ENCODE results near the gene PCYT1A. TPM values are rescaled to one million over a fixed set of nuclear protein-coding genes. Genes with fewer than 3 reads are reported as not detected.
"Not testable (repeated sequence)": the region's sequence is repeated elsewhere in the genome, so short reads cannot be mapped to it uniquely, and the experiment has no call there.

The PCYT1A gene
- total RNA-seq, 1 experiment from 2014 or later = 63.8 TPM

GRCh38 chr3:196321162-196321561 lies 33.6 kb upstream of the PCYT1A start:
- no peaks in the 10 kb centered on the region for H3F3A ChIP-seq (ENCODE audit: low read length, unreplicated experiment)
- no peaks in the 10 kb centered on the region for H3K9me2 ChIP-seq (replicated peaks; ENCODE audit: low read length)
- no peaks in the 10 kb centered on the region for H3K36me3 ChIP-seq (ENCODE audit: low read depth, low read length)
- H3K4me1 ChIP-seq (ENCODE audit: insufficient read depth, low read length) = peaks cover 4% of the 10 kb centered on the region; the same call in 1 of the 2 replicates
- ATAC-seq (no peak), DNase-seq (no peak)
- no peak overlapping the region for H3K9ac ChIP-seq (ENCODE audit: low read length)
- no peaks in the 10 kb centered on the region for H4K20me1 ChIP-seq (ENCODE audit: low read length)
- H3K27me3 ChIP-seq (ENCODE audit: low read length) = no peaks in the 10 kb centered on the region
- no TSS peak for BruUV-seq (replicated peaks)
- no peak for TF ChIP-seq EZH2 (IDR thresholded peaks at IDR 0.05; ENCODE audit: low read length, unreplicated experiment)
- TF ChIP-seq CTCF (conservative IDR thresholded peaks at IDR 0.05; ENCODE audit: low read depth, low read length) = no peak
- H3K79me2 ChIP-seq (ENCODE audit: low read length) = peaks cover 15% of the 10 kb centered on the region
- ChIA-PET POLR2A (ENCODE audit: unreplicated experiment) (no interaction called here), CTCF (no interaction called here)
- no peak overlapping the region for H3K4me2 ChIP-seq (ENCODE audit: low read length)
- intact Hi-C loops (cut with micrococcal nuclease) = no loop called here
- no peak overlapping the region for H2AFZ ChIP-seq (ENCODE audit: low read length)
- H3K27ac ChIP-seq (ENCODE audit: low read length) = no peak overlapping the region
- H3K9me3 ChIP-seq (ENCODE audit: low read length) = no peaks in the 10 kb centered on the region
- H3K4me3 ChIP-seq (ENCODE audit: low read length) = no peak overlapping the region

- no peaks in the 10 kb centered on the region for H3F3A ChIP-seq (ENCODE audit: low read length, unreplicated experiment)
- no peak overlapping the region for H3K9ac ChIP-seq (ENCODE audit: low read length)
- no peaks in the 10 kb centered on the region for H4K20me1 ChIP-seq (ENCODE audit: low read length)
- H3K27ac ChIP-seq (ENCODE audit: low read length) = no peak overlapping the region
- no peak overlapping the region for H3K4me3 ChIP-seq (ENCODE audit: low read length)
- no TSS peak for BruUV-seq (replicated peaks)
- CTCF ChIA-PET = no interaction called here
- H3K27me3 ChIP-seq (ENCODE audit: low read length) = no peaks in the 10 kb centered on the region
- DNase-seq (no peak), ATAC-seq (no peak)
- no peaks in the 10 kb centered on the region for H3K9me3 ChIP-seq (ENCODE audit: low read length)
- POLR2A ChIA-PET (ENCODE audit: unreplicated experiment) = interaction anchor here (0.6 kb wide), 1 partner anchor 22 kb away, joined by 3 read pairs; no protein-coding TSS in a partner anchor
- no peaks in the 10 kb centered on the region for H3K36me3 ChIP-seq (ENCODE audit: low read depth, low read length)
- no peak overlapping the region for H2AFZ ChIP-seq (ENCODE audit: low read length)
- H3K79me2 ChIP-seq (ENCODE audit: low read length) = peaks cover 15% of the 10 kb centered on the region
- intact Hi-C loops (cut with micrococcal nuclease) = no loop called here
- TF ChIP-seq EZH2phosphoT487 (IDR thresholded peaks at IDR 0.05; ENCODE audit: borderline replicate concordance, low read length) = no peak
- no peak for TF ChIP-seq CTCF (conservative IDR thresholded peaks at IDR 0.05; ENCODE audit: low read depth, low read length)
- no peak for TF ChIP-seq EZH2 (IDR thresholded peaks at IDR 0.05; ENCODE audit: low read length, unreplicated experiment)
- no peak overlapping the region for H3K4me2 ChIP-seq (ENCODE audit: low read length)
- H3K4me1 ChIP-seq (ENCODE audit: insufficient read depth, low read length) = peaks cover 4% of the 10 kb centered on the region; the same call in 1 of the 2 replicates
- H3K9me2 ChIP-seq (replicated peaks; ENCODE audit: low read length) = no peaks in the 10 kb centered on the region
These were observed 32.6 kb upstream of the PCYT1A start for GRCh38 chr3:196320137-196320536.

- no peaks in the 10 kb centered on the region for H3K27me3 ChIP-seq (ENCODE audit: low read length)
- peak; percentile 93 for DNase-seq
- intact Hi-C loops (cut with micrococcal nuclease) = no loop called here
- peak within 1 kb of the TSS; percentile 92 for H3K9ac ChIP-seq (ENCODE audit: low read length)
- H3K9me3 ChIP-seq (ENCODE audit: low read length) = no peaks in the 10 kb centered on the region
- peaks cover 15% of the 10 kb centered on the region for H3K79me2 ChIP-seq (ENCODE audit: low read length)
- ChIA-PET POLR2A (ENCODE audit: unreplicated experiment) (interaction anchor here (0.6 kb wide), 1 partner anchor 19 kb away, joined by 3 read pairs; no protein-coding TSS in a partner anchor), CTCF (no interaction called here)
- no peaks in the 10 kb centered on the region for H4K20me1 ChIP-seq (ENCODE audit: low read length)
- BruUV-seq (replicated peaks) = no TSS peak
- TF ChIP-seq CTCF (conservative IDR thresholded peaks at IDR 0.05; ENCODE audit: low read depth, low read length) = no peak
- peaks cover 4% of the 10 kb centered on the region; the same call in 1 of the 2 replicates for H3K4me1 ChIP-seq (ENCODE audit: insufficient read depth, low read length)
- no peaks in the 10 kb centered on the region for H3F3A ChIP-seq (ENCODE audit: low read length, unreplicated experiment)
- H3K9me2 ChIP-seq (replicated peaks; ENCODE audit: low read length) = no peaks in the 10 kb centered on the region
- peak within 1 kb of the TSS; percentile 98 for H2AFZ ChIP-seq (ENCODE audit: low read length)
- H3K36me3 ChIP-seq (ENCODE audit: low read depth, low read length) = no peaks in the 10 kb centered on the region; the same call in 1 of the 2 replicates
- peak within 1 kb of the TSS; percentile 91 for H3K4me2 ChIP-seq (ENCODE audit: low read length)
- peak within 1 kb of the TSS; percentile 96 for H3K4me3 ChIP-seq (ENCODE audit: low read length)
- H3K27ac ChIP-seq (ENCODE audit: low read length) = peak within 1 kb of the TSS; percentile 77
- ATAC-seq = peak; percentile 88
These were observed 30.4 kb upstream of the PCYT1A start, which contains the start of gene DYNLT2B for GRCh38 chr3:196317687-196318467. Gene DYNLT2B, minus strand, starts transcription at chr3:196318240. Its CDS starts 88 bp downstream, at chr3:196318152.

- POLR2A ChIA-PET (ENCODE audit: unreplicated experiment) = interaction anchor here (0.8 kb wide), 1 partner anchor 297 kb away, joined by 8 read pairs; no protein-coding TSS in a partner anchor
- H3K9ac ChIP-seq (ENCODE audit: low read length) = peak overlapping the region; percentile 92
- BruUV-seq (replicated peaks); H3K9me3 ChIP-seq (ENCODE audit: low read length); ATAC-seq; H3F3A ChIP-seq (ENCODE audit: low read length, unreplicated experiment); DNase-seq; H3K9me2 ChIP-seq (replicated peaks; ENCODE audit: low read length); H4K20me1 ChIP-seq (ENCODE audit: low read length); H3K27me3 ChIP-seq (ENCODE audit: low read length); H3K36me3 ChIP-seq (ENCODE audit: low read depth, low read length); H3K4me1 ChIP-seq (ENCODE audit: insufficient read depth, low read length); intact Hi-C loops (cut with micrococcal nuclease): not testable (repeated sequence)
- CTCF ChIA-PET = interaction anchor here (0.6 kb wide), 1 partner anchor 1212 kb away, joined by 3 read pairs; no protein-coding TSS in a partner anchor
- peak overlapping the region; percentile 77 for H3K27ac ChIP-seq (ENCODE audit: low read length)
- peak overlapping the region; percentile 96 for H3K4me3 ChIP-seq (ENCODE audit: low read length)
- peak overlapping the region; percentile 98 for H2AFZ ChIP-seq (ENCODE audit: low read length)
- H3K4me2 ChIP-seq (ENCODE audit: low read length) = peak overlapping the region; percentile 91
- H3K79me2 ChIP-seq (ENCODE audit: low read length) = peaks cover 15% of the 10 kb centered on the region
These were observed 29.5 kb upstream of the PCYT1A start for GRCh38 chr3:196316799-196317686.
